ENCODE data around the gene SCN7A. TPM values are rescaled to one million over a fixed set of nuclear protein-coding genes. Genes with fewer than 3 reads are reported as not detected.

The SCN7A gene
- total RNA-seq, 1 donor from 2014 or later, result not detected

GRCh38 chr2:166357068-166357949, 136.7 kb downstream of the SCN7A start:
- no peak for DNase-seq

Other genes with a start within 250 kb of the SCN7A start
- 0.34 and 0.56 TPM in 2 replicates for gene SCN9A, start 118.3 kb downstream of the SCN7A start, total RNA-seq

All from dermis blood vessel endothelial cell (primary cell).